ENCODE results near the gene NR1D2.

The NR1D2 gene

GRCh38 chr3:23961913-23962312, 16.8 kb downstream of the NR1D2 start:
- H3K27me3 ChIP-seq (ENCODE audit: low read depth): no peaks in the 10 kb centered on the region
- no peak for DNase-seq (ENCODE audit: low spot score in 2 of 2)
- H3K4me3 ChIP-seq: no peak overlapping the region
- peaks cover 18% of the 10 kb centered on the region for H3K36me3 ChIP-seq (replicated peaks)
- no peaks in the 10 kb centered on the region for H3K9me3 ChIP-seq
- in situ Hi-C loops (cut with MboI; ENCODE audit: low sequenced_read_pairs): no loop called here
- H3K4me1 ChIP-seq: peaks cover 3% of the 10 kb centered on the region

- Histone ChIP-seq H3K4me1 (peaks cover 3% of the 10 kb centered on the region; the same call in 1 of the 2 replicates), H3K36me3 (replicated peaks) (peaks cover 18% of the 10 kb centered on the region), H3K27me3 (ENCODE audit: low read depth) (no peaks in the 10 kb centered on the region), H3K4me3 (no peak overlapping the region), H3K9me3 (no peaks in the 10 kb centered on the region)
- no peak for DNase-seq (ENCODE audit: low spot score in 2 of 2)
- in situ Hi-C loops (cut with MboI; ENCODE audit: low sequenced_read_pairs): no loop called here
Measured at GRCh38 chr3:23964537-23965235, 19.6 kb downstream of the NR1D2 start.

GRCh38 chr3:23966328-23966727, 21.2 kb downstream of the NR1D2 start:
- in situ Hi-C loops (cut with MboI; ENCODE audit: low sequenced_read_pairs): no loop called here
- H3K4me3 ChIP-seq: no peak overlapping the region
- DNase-seq (ENCODE audit: low spot score in 2 of 2): no peak
- H3K4me1 ChIP-seq: no peaks in the 10 kb centered on the region; the same call in 1 of the 2 replicates
- no peaks in the 10 kb centered on the region for H3K27me3 ChIP-seq (ENCODE audit: low read depth)
- no peaks in the 10 kb centered on the region for H3K9me3 ChIP-seq
- H3K36me3 ChIP-seq (replicated peaks): peaks cover 18% of the 10 kb centered on the region

GRCh38 chr3:23968463-23969184, 23.5 kb downstream of the NR1D2 start:
- H3K36me3 ChIP-seq (replicated peaks): peaks cover 6% of the 10 kb centered on the region; the same call in 1 of the 2 replicates
- in situ Hi-C loops (cut with MboI; ENCODE audit: low sequenced_read_pairs): no loop called here
- no peaks in the 10 kb centered on the region for H3K9me3 ChIP-seq
- DNase-seq (ENCODE audit: low spot score in 2 of 2): peak in 1 of 2 experiments; percentile 30
- H3K4me3 ChIP-seq: no peak overlapping the region
- no peaks in the 10 kb centered on the region for H3K27me3 ChIP-seq (ENCODE audit: low read depth)
- H3K4me1 ChIP-seq: no peaks in the 10 kb centered on the region

- no peak for DNase-seq (ENCODE audit: low spot score in 2 of 2)
- Histone ChIP-seq H3K36me3 (replicated peaks) (peaks cover 2% of the 10 kb centered on the region; the same call in 1 of the 2 replicates), H3K4me1 (no peaks in the 10 kb centered on the region), H3K27me3 (ENCODE audit: low read depth) (no peaks in the 10 kb centered on the region), H3K4me3 (no peak overlapping the region), H3K9me3 (no peaks in the 10 kb centered on the region)
- in situ Hi-C loops (cut with MboI; ENCODE audit: low sequenced_read_pairs): no loop called here
Measured at GRCh38 chr3:23969393-23969792, 24.3 kb downstream of the NR1D2 start.

- Histone ChIP-seq H3K36me3 (replicated peaks) (no peaks in the 10 kb centered on the region; the same call in 1 of the 2 replicates), H3K9me3 (no peaks in the 10 kb centered on the region), H3K4me3 (no peak overlapping the region), H3K27me3 (ENCODE audit: low read depth) (no peaks in the 10 kb centered on the region), H3K4me1 (no peaks in the 10 kb centered on the region)
- in situ Hi-C loops (cut with MboI; ENCODE audit: low sequenced_read_pairs): no loop called here
- DNase-seq (ENCODE audit: low spot score in 2 of 2): no peak
Measured at GRCh38 chr3:23971684-23972083, 26.6 kb downstream of the NR1D2 start.

GRCh38 chr3:23976555-23976954, 31.5 kb downstream of the NR1D2 start:
- H3K36me3 ChIP-seq (replicated peaks): no peaks in the 10 kb centered on the region; the same call in 1 of the 2 replicates
- in situ Hi-C loops (cut with MboI; ENCODE audit: low sequenced_read_pairs): loop anchor here (25.0 kb wide), 1 partner anchor 511 kb away; the partner anchor contains the start of gene THRB

GRCh38 chr3:23979569-23979968, 34.5 kb downstream of the NR1D2 start:
- no peak for DNase-seq (ENCODE audit: low spot score in 2 of 2)
- H3K36me3 ChIP-seq (replicated peaks): no peaks in the 10 kb centered on the region; the same call in 1 of the 2 replicates
- no peaks in the 10 kb centered on the region for H3K9me3 ChIP-seq
- H3K4me1 ChIP-seq: no peaks in the 10 kb centered on the region
- no peak overlapping the region for H3K4me3 ChIP-seq
- in situ Hi-C loops (cut with MboI; ENCODE audit: low sequenced_read_pairs): loop anchor here (25.0 kb wide), 1 partner anchor 508 kb away; the partner anchor contains the start of gene THRB
- H3K27me3 ChIP-seq (ENCODE audit: low read depth): no peaks in the 10 kb centered on the region

More at GRCh38 chr3:23976555-23976954, 31.5 kb downstream of the NR1D2 start:
- DNase-seq (ENCODE audit: low spot score in 2 of 2): no peak
- Histone ChIP-seq H3K4me1 (no peaks in the 10 kb centered on the region), H3K9me3 (no peaks in the 10 kb centered on the region), H3K27me3 (ENCODE audit: low read depth) (no peaks in the 10 kb centered on the region), H3K4me3 (no peak overlapping the region)

GRCh38 chr3:23981136-23981535, 36.0 kb downstream of the NR1D2 start:
- Histone ChIP-seq H3K27me3 (ENCODE audit: low read depth) (no peaks in the 10 kb centered on the region), H3K4me1 (no peaks in the 10 kb centered on the region), H3K4me3 (no peak overlapping the region), H3K36me3 (replicated peaks) (no peaks in the 10 kb centered on the region), H3K9me3 (no peaks in the 10 kb centered on the region)
- in situ Hi-C loops (cut with MboI; ENCODE audit: low sequenced_read_pairs): loop anchor here (25.0 kb wide), 1 partner anchor 506 kb away; the partner anchor contains the start of gene THRB
- DNase-seq (ENCODE audit: low spot score in 2 of 2): no peak

- no peak overlapping the region for H3K4me3 ChIP-seq
- H3K4me1 ChIP-seq: no peaks in the 10 kb centered on the region
- H3K36me3 ChIP-seq (replicated peaks): no peaks in the 10 kb centered on the region
- H3K9me3 ChIP-seq: no peaks in the 10 kb centered on the region
- in situ Hi-C loops (cut with MboI; ENCODE audit: low sequenced_read_pairs): loop anchor here (25.0 kb wide), 1 partner anchor 505 kb away; the partner anchor contains the start of gene THRB
- DNase-seq (ENCODE audit: low spot score in 2 of 2): no peak
- no peaks in the 10 kb centered on the region for H3K27me3 ChIP-seq (ENCODE audit: low read depth)
Measured at GRCh38 chr3:23981955-23982354, 36.9 kb downstream of the NR1D2 start.

GRCh38 chr3:23984934-23985333, 39.8 kb downstream of the NR1D2 start:
- in situ Hi-C loops (cut with MboI; ENCODE audit: low sequenced_read_pairs): loop anchor here (25.0 kb wide), 1 partner anchor 502 kb away; the partner anchor contains the start of gene THRB
- DNase-seq (ENCODE audit: low spot score in 2 of 2): no peak
- H3K27me3 ChIP-seq (ENCODE audit: low read depth): no peaks in the 10 kb centered on the region
- H3K36me3 ChIP-seq (replicated peaks): no peaks in the 10 kb centered on the region
- no peaks in the 10 kb centered on the region for H3K4me1 ChIP-seq
- no peaks in the 10 kb centered on the region for H3K9me3 ChIP-seq
- H3K4me3 ChIP-seq: no peak overlapping the region

- H3K36me3 ChIP-seq (replicated peaks): no peaks in the 10 kb centered on the region
- no peak overlapping the region for H3K4me3 ChIP-seq
- H3K9me3 ChIP-seq: no peaks in the 10 kb centered on the region
- in situ Hi-C loops (cut with MboI; ENCODE audit: low sequenced_read_pairs): loop anchor here (25.0 kb wide), 1 partner anchor 501 kb away; the partner anchor contains the start of gene THRB
- no peaks in the 10 kb centered on the region for H3K27me3 ChIP-seq (ENCODE audit: low read depth)
- no peak for DNase-seq (ENCODE audit: low spot score in 2 of 2)
- peaks cover 6% of the 10 kb centered on the region for H3K4me1 ChIP-seq
Measured at GRCh38 chr3:23985747-23986544, 40.9 kb downstream of the NR1D2 start.

- H3K36me3 ChIP-seq (replicated peaks): no peaks in the 10 kb centered on the region
- in situ Hi-C loops (cut with MboI; ENCODE audit: low sequenced_read_pairs): loop anchor here (25.0 kb wide), 1 partner anchor 500 kb away; the partner anchor contains the start of gene THRB
- peaks cover 16% of the 10 kb centered on the region for H3K4me1 ChIP-seq
- H3K4me3 ChIP-seq: no peak overlapping the region
- H3K9me3 ChIP-seq: no peaks in the 10 kb centered on the region
- no peak for DNase-seq (ENCODE audit: low spot score in 2 of 2)
- no peaks in the 10 kb centered on the region for H3K27me3 ChIP-seq (ENCODE audit: low read depth)
Measured at GRCh38 chr3:23987356-23987755, 42.3 kb downstream of the NR1D2 start.
